ENCODE results near the gene NTF4.
"Not testable (repeated sequence)": the region's sequence is repeated elsewhere in the genome, so short reads cannot be mapped to it uniquely, and the experiment has no call there.

NTF4 gene

DNA sequence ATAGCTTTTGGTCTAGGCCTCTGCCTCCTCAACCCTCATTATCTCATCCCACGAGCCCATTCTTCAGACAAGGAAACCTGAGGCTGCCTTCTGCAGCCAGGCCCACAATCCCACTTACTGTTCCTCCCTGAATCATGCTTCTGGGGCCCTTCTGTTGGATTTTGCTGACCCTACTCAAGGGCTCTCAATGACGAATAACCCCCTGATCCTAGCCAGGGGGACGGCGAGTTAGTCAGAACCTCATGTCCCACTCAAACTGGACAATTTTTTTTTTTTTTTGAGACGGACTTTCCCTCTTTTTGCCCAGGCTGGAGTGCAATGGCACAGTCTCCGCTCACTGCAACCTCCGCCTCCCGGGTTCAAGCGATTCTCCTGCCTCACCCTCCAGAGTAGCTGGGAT lies 42.5 kb downstream of the NTF4 start:
- DNase-seq: no peak
- Histone ChIP-seq H3K4me3 (no peak overlapping the region), H3K4me1 (peaks cover 0 to 28% (median 22%) of the 10 kb centered on the region in 4 donors), H3K36me3 (no peaks in the 10 kb centered on the region), H3K9me3 (no peaks in the 10 kb centered on the region), H3K27me3 (peaks cover 0 to 26% of the 10 kb centered on the region in 2 donors), H3K27ac (no peak overlapping the region)
- intact Hi-C loops (cut with DNase I; ENCODE audit: low total_unique reads): no loop called here
- TF ChIP-seq, protein P1, sequence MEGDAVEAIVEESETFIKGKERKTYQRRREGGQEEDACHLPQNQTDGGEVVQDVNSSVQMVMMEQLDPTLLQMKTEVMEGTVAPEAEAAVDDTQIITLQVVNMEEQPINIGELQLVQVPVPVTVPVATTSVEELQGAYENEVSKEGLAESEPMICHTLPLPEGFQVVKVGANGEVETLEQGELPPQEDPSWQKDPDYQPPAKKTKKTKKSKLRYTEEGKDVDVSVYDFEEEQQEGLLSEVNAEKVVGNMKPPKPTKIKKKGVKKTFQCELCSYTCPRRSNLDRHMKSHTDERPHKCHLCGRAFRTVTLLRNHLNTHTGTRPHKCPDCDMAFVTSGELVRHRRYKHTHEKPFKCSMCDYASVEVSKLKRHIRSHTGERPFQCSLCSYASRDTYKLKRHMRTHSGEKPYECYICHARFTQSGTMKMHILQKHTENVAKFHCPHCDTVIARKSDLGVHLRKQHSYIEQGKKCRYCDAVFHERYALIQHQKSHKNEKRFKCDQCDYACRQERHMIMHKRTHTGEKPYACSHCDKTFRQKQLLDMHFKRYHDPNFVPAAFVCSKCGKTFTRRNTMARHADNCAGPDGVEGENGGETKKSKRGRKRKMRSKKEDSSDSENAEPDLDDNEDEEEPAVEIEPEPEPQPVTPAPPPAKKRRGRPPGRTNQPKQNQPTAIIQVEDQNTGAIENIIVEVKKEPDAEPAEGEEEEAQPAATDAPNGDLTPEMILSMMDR (IDR thresholded peaks at IDR 0.05): no peak

DNA sequence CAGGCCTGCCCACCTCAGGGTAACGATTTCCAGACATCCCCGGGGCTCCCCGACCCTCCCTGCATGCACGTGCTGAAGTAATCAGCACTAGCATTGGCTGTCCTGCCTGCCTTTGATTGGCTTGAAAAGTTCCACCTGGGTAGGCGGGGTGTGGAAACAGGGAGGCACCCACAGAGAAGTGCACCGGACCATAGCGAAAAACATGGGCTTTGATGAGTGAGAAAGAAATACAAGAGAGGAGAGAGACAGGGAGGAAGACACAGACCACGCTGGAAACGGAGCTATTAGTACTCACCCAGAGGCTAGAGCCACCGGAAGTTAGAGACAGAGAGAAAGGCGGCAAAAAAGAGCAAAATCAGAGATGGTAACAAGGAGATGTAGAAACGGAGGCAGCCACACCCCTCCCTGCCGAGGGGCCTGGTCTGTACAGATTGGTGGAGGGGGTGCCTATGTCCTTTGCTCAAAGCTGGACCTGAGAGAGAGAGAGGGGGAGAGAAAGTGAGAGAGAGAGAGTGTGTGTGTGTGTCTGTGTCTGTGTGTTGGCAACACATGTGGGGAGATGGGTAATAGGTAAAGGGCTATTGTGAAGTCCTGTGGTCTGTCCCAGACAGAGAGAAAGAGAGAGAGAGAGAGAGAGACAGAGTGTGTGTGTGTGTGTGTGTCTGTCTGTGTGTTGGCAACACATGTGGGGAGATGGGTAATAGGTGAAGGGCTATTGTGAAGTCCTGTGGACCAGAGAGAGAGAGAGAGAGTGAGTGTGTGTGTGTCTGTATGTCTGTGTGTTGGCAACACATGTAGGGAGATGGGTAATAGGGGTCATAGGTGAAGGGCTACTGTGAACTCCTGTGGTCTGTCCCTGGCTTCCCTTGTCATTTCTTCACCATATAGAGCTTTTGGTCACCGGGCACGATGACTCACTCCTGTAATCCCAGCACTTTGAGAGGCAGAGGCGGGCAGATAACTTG lies 43.4 kb downstream of the NTF4 start:
- intact Hi-C loops (cut with DNase I; ENCODE audit: low total_unique reads): no loop called here
- H3K27me3 ChIP-seq: peaks cover 0 to 26% of the 10 kb centered on the region in 2 donors
- peaks cover 0 to 28% (median 22%) of the 10 kb centered on the region in 4 donors for H3K4me1 ChIP-seq
- DNase-seq: no peak
- H3K27ac ChIP-seq: no peak overlapping the region
- H3K9me3 ChIP-seq: no peaks in the 10 kb centered on the region
- H3K36me3 ChIP-seq: peaks cover 0 to 2% (median 0%) of the 10 kb centered on the region in 3 donors
- H3K4me3 ChIP-seq: no peak overlapping the region
- TF ChIP-seq, protein P1 (IDR thresholded peaks at IDR 0.05): no peak

DNA sequence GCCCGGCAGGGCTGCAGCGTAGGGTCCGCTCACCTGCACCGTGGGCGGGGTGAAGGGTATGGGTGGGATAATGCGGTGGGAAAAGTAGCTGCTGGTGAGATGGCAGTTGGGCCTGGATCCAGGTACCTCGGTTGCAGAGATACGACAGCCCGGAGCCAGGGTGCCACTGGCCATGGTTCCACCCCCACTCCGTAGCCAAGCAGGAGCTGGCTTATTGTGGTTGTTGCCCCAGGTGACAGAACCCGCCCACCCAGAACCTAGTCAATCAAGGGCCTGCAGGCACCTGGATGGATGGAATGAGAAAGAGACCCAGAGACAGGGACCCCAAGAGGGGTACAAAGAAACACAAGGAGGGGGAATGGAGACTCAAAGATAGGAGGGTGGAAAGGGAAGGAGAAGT lies 44.3 kb downstream of the NTF4 start:
- H3K9me3 ChIP-seq: no peaks in the 10 kb centered on the region
- intact Hi-C loops (cut with DNase I; ENCODE audit: low total_unique reads): no loop called here
- DNase-seq: no peak
- peaks cover 0 to 26% of the 10 kb centered on the region in 2 donors for H3K27me3 ChIP-seq
- TF ChIP-seq, protein P1 (IDR thresholded peaks at IDR 0.05): no peak
- H3K36me3 ChIP-seq: peaks cover 0 to 11% (median 8%) of the 10 kb centered on the region in 3 donors
- H3K4me1 ChIP-seq: peaks cover 0 to 28% (median 22%) of the 10 kb centered on the region in 4 donors
- no peak overlapping the region for H3K27ac ChIP-seq
- H3K4me3 ChIP-seq: no peak overlapping the region

DNA sequence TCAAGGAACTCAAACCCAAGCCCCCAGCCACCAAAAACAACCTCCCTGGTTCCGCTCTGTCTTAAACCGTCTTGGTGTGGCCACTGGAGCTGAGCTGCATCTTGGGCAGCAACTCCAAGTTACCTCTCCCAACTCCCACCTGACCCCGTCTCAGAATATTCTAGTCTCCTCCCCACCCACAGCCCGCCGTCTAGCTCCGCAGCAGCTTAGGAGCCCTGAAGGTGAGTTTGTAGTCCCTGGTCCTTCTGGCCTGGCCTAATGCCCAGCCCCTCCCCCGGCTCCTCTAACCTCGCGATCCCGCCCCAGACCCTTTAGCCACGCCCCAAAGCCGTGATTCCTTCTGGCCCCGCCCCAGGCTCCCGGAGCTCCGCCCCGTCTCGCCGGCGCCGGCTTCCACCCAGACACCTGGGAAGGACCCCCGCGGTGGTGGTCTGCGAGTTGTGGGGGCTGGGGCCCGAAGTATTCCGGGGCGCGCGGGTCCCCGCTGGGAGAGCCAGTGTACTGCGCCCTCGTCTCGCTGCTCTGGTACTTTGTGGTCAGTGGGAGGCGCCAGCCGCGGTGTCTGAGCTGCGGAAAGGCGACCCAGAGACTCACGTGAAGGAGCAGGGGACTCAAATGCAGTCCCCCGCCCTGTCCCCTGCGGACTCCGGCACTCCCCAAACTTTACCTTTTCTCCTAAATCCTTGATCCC lies 45.2 kb downstream of the NTF4 start:
- Histone ChIP-seq H3K9me3 (no peaks in the 10 kb centered on the region), H3K36me3 (peaks cover 7 to 21% (median 18%) of the 10 kb centered on the region in 3 donors), H3K4me1 (peaks cover 0 to 28% (median 22%) of the 10 kb centered on the region in 4 donors), H3K4me3 (peak overlapping the region; percentile 37 to 56), H3K27ac (no peak overlapping the region), H3K27me3 (peaks cover 0 to 26% of the 10 kb centered on the region in 2 donors)
- TF ChIP-seq, protein P1 (IDR thresholded peaks at IDR 0.05): no peak
- no peak for DNase-seq
- intact Hi-C loops (cut with DNase I; ENCODE audit: low total_unique reads): no loop called here

DNA sequence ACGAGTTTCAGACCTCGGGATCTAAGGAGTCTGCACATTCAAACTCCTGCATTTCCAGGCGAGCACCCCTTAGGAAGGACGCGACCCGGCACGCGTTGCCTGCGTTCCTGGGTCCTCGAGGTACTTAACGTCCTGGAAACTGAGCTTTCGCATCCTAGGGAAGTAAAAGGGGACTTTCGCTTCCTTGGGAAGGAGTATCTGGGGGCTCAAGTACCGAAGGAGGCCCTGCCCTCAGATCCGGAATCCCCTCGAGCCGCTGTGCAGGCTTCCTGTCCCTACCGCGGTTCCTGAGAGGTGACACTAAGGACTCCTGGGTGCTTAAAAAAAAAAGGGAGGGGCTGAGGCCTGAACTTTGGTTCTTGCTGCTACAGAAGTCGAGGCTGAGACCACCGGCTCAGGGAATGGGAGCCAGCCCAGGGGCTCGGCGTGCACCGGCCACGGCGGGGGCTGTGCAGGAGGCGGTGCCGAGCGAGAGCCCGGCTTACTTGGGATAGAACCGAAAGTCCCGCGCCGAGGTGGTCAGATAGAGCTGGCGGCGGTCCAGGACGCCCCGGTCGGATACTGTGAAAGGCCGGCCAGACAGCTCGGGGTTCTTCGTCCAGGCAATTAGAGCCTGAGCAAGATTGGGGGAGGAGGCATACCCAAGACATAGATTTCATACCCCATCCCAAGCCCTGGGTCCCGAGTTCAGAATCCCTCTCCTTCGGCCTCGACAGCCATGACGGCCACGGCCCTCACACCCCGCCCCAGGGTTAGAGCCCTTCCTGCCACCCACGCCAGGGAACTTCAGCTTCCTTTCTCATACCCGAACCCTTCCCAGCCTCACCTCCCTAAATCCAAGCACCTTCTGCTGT lies 46.0 kb downstream of the NTF4 start:
- H3K9me3 ChIP-seq; DNase-seq; H3K27ac ChIP-seq; intact Hi-C loops (cut with DNase I; ENCODE audit: low total_unique reads): not testable (repeated sequence)
- peaks cover 0 to 26% of the 10 kb centered on the region in 2 donors for H3K27me3 ChIP-seq
- H3K4me3 ChIP-seq: peak overlapping the region; percentile 37 to 56
- peaks cover 9 to 28% (median 22%) of the 10 kb centered on the region in 3 donors for H3K36me3 ChIP-seq
- peaks cover 0 to 28% (median 22%) of the 10 kb centered on the region in 4 donors for H3K4me1 ChIP-seq
